ENCODE results near the gene MEI1. TPM values are rescaled to one million over a fixed set of nuclear protein-coding genes. Genes with fewer than 3 reads are reported as not detected.

MEI1 gene
- total and polyA plus RNA-seq, 8 donors, result 0.15 to 2.3 (median 0.35) TPM; not detected in 1

DNA sequence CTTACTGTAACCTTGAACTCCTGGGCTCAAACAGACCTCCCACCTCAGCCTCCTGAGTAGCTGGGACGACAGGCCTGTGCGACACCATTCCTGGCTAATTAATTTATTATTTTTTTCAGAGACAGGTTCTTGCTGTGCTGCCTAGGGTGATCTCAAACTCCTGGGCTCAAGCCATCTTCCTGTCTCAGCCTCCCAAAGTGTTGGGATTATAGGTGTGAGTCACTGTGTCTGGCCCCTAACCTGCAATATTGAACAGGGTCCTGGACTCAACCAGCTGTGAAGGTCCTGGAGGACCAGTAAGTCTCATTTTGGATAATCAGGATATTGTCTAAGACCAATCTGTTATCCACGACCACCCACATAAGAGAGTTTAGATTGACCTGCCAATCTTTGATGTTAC, 116.4 kb downstream of the MEI1 start:
- TF ChIP-seq CTCF (IDR thresholded peaks at IDR 0.05), result no peak

GRCh38 chr22:41816241-41816640, 116.9 kb downstream of the MEI1 start:
- no peaks in the 10 kb centered on the region for H3K36me3 ChIP-seq
- H3K27me3 ChIP-seq, result no peaks in the 10 kb centered on the region
- FAIRE-seq (no peak), DNase-seq (no peak), ATAC-seq (no peak)
- no peak overlapping the region for H3K27ac ChIP-seq
- no peak overlapping the region for H3K4me3 ChIP-seq
- H3K4me1 ChIP-seq, result no peaks in the 10 kb centered on the region
- no peak for TF ChIP-seq CTCF (IDR thresholded peaks at IDR 0.05)
- no peaks in the 10 kb centered on the region for H3K9me3 ChIP-seq
- intact Hi-C loops (cut with DNase I), result no loop called here
- WGBS, 2 donors, result 91 to 96% methylated on average over 1 of the region's 1 CpG

More for the DNA sequence above, 116.4 kb downstream of the MEI1 start:
- FAIRE-seq (no peak), DNase-seq (no peak), ATAC-seq (no peak)
- no peaks in the 10 kb centered on the region for H3K36me3 ChIP-seq
- WGBS, 2 donors, result 92 to 94% methylated on average over 3 of the region's 3 CpGs
- no peaks in the 10 kb centered on the region for H3K9me3 ChIP-seq
- H3K27me3 ChIP-seq, result no peaks in the 10 kb centered on the region
- H3K4me1 ChIP-seq, result no peaks in the 10 kb centered on the region
- no peak overlapping the region for H3K4me3 ChIP-seq
- intact Hi-C loops (cut with DNase I), result no loop called here
- H3K27ac ChIP-seq, result no peak overlapping the region

- WGBS, 2 donors, result 95 to 97% methylated on average over 2 of the region's 2 CpGs
- DNase-seq (no peak), ATAC-seq (no peak), FAIRE-seq (no peak)
- Histone ChIP-seq H3K27ac (no peak overlapping the region), H3K4me1 (no peaks in the 10 kb centered on the region), H3K4me3 (no peak overlapping the region), H3K9me3 (no peaks in the 10 kb centered on the region), H3K36me3 (no peaks in the 10 kb centered on the region), H3K27me3 (no peaks in the 10 kb centered on the region)
- TF ChIP-seq CTCF (IDR thresholded peaks at IDR 0.05), result no peak
- intact Hi-C loops (cut with DNase I), result no loop called here
Observed at GRCh38 chr22:41816871-41817270, 117.6 kb downstream of the MEI1 start.

DNA sequence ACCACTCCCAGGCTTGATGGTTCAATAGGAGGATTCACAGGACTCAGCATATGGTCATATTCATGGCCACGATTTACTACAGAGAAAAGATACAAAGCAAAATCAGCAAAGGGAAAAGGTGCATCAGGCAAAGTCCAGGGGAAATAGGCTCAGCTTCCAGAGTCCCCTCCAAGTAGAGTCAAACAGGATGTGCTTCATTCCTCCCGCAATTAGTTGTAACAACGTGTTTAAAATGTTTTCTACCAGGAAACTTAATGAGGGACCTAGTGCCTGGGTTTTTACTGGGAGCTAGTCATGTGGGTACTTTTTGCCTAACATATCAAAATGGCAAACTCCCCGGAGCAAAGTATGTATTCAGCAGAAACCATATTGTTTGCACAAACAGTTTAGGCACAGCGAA, 118.7 kb downstream of the MEI1 start:
- WGBS, 2 donors, result 78 to 82% methylated on average over 5 of the region's 5 CpGs
- ATAC-seq (no peak), FAIRE-seq (no peak), DNase-seq (no peak)
- intact Hi-C loops (cut with DNase I), result no loop called here
- H3K9me3 ChIP-seq, result no peaks in the 10 kb centered on the region
- TF ChIP-seq CTCF (IDR thresholded peaks at IDR 0.05), result no peak
- H3K4me1 ChIP-seq, result no peaks in the 10 kb centered on the region
- H3K36me3 ChIP-seq, result no peaks in the 10 kb centered on the region
- no peak overlapping the region for H3K4me3 ChIP-seq
- no peak overlapping the region for H3K27ac ChIP-seq
- H3K27me3 ChIP-seq, result no peaks in the 10 kb centered on the region

DNA sequence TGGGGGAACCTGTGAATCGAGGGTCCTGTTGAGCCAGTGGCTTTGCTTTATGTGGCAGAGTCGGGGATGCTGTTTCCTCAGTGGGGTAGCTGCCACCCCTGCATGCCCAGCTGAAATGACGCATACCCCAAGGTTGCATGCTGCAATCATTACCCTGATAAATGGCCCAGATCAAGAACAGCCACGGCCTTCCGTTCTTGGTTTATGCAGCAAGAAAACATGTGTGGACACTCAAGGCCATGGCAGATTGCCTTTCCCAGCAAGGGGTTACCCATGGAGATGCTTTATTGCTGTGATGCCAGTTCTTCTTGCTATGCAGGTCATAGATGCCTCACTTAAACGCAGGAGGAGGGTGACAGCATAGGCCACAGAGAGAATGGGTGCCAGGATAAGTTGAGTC, 119.3 kb downstream of the MEI1 start:
- Histone ChIP-seq H3K4me3 (no peak overlapping the region), H3K27ac (no peak overlapping the region), H3K27me3 (no peaks in the 10 kb centered on the region), H3K9me3 (no peaks in the 10 kb centered on the region), H3K36me3 (no peaks in the 10 kb centered on the region), H3K4me1 (no peaks in the 10 kb centered on the region)
- ATAC-seq, result no peak
- DNase-seq, result no peak
- 60 to 62% methylated on average over 6 of the region's 6 CpGs for WGBS, 2 donors
- intact Hi-C loops (cut with DNase I), result no loop called here
- no peak for FAIRE-seq
- TF ChIP-seq CTCF (IDR thresholded peaks at IDR 0.05), result no peak

Measured in pancreas (tissue), 10 donors.